ENCODE measurements around the gene PLXNC1. TPM values are rescaled to one million over a fixed set of nuclear protein-coding genes. Genes with fewer than 3 reads are reported as not detected.

Gene PLXNC1
- total and polyA plus RNA-seq, 2 of the 8 experiments (the other 6 are each of a cell fraction or from before 2014, with no cell fraction given): 0.83 to 2.0 TPM

GRCh38 chr12:94172973-94173372, 24.6 kb downstream of the PLXNC1 start:
- ChIA-PET POLR2A (ENCODE audit: partially characterized antibody) (no interaction called here), CTCF (ENCODE audit: partially characterized antibody) (interaction anchor here (0.7 to 2.2 kb wide), 12 partner anchors 10 to 343 kb away, joined by 3 to 7 read pairs (median 3); no protein-coding TSS in a partner anchor)
- Histone ChIP-seq H3K79me1 (ENCODE audit: low read depth, low read length) (no peaks in the 10 kb centered on the region), H3K23me2 (ENCODE audit: low read depth, low read length) (no peaks in the 10 kb centered on the region), H2AFZ (ENCODE audit: low read length) (no peak overlapping the region), H4K20me1 (replicated peaks in 1 of 2; ENCODE audit: control insufficient read depth in 1 of 2, insufficient read depth in 2 of 2, low read length in 2 of 2) (peaks cover 2 to 5% of the 10 kb centered on the region in 2 experiments), H3K4me3 (ENCODE audit: extremely low read depth in 1 of 4, insufficient read depth in 2 of 4, low read depth in 3 of 4, low read length in 4 of 4) (no peak overlapping the region), H4K8ac (ENCODE audit: extremely low read depth, insufficient read depth, low read length) (no peak overlapping the region), H3K79me2 (ENCODE audit: control insufficient read depth in 1 of 2, insufficient read depth in 2 of 2, low read length in 2 of 2) (no peaks in the 10 kb centered on the region), H4K5ac (ENCODE audit: insufficient read length, low read depth, low read length) (no peak overlapping the region), H3K9ac (replicated peaks in 1 of 4; ENCODE audit: extremely low read depth in 1 of 4, low read depth in 3 of 4, low read length in 3 of 4) (no peak overlapping the region), H2BK15ac (ENCODE audit: low read length) (no peak overlapping the region), H2BK12ac (ENCODE audit: low read depth, low read length) (no peak overlapping the region), H3K4me1 (replicated peaks in 1 of 4; ENCODE audit: control insufficient read depth in 3 of 4, insufficient read depth in 4 of 4, low read length in 3 of 4) (peaks cover 0 to 4% (median 1%) of the 10 kb centered on the region in 4 experiments; a peak in 2 of 7 replicates), H3K27me3 (replicated peaks in 1 of 4; ENCODE audit: control insufficient read depth in 3 of 4, extremely low read depth in 1 of 4, insufficient read depth in 3 of 4, low read length in 3 of 4) (peaks cover 56 to 83% (median 76%) of the 10 kb centered on the region in 4 experiments), H3K18ac (ENCODE audit: extremely low read depth, low read length) (no peak overlapping the region), H3K23ac (ENCODE audit: insufficient read length) (no peak overlapping the region), H2BK20ac (ENCODE audit: low read length) (no peak overlapping the region), H3K27ac (ENCODE audit: low read depth, low read length) (no peak overlapping the region), H2BK5ac (ENCODE audit: low read depth, low read length) (no peak overlapping the region), H3K4ac (replicated peaks; ENCODE audit: insufficient read length, low read depth, low read length) (no peak overlapping the region), H3K36me3 (ENCODE audit: control insufficient read depth in 2 of 4, insufficient read depth in 4 of 4, low read length in 3 of 4) (no peaks in the 10 kb centered on the region), H3K14ac (ENCODE audit: insufficient read length) (no peak overlapping the region), H3K56ac (replicated peaks; ENCODE audit: insufficient read length, low read depth, low read length) (no peak overlapping the region), H3K4me2 (ENCODE audit: insufficient read depth in 1 of 2, low read depth in 2 of 2, low read length in 2 of 2) (no peak overlapping the region), H2BK120ac (replicated peaks; ENCODE audit: low read depth, low read length) (no peak overlapping the region), H2AK5ac (ENCODE audit: low read depth, low read length) (no peak overlapping the region), H3K9me3 (ENCODE audit: insufficient read depth in 2 of 2, low read depth in 1 of 2, low read length in 1 of 2) (0 out of 4 replicates have a peak, but pooled peaks cover under 1% of the 10 kb centered on the region in 2 experiments), H4K91ac (replicated peaks; ENCODE audit: insufficient read length, low read length) (no peak overlapping the region)
- FAIRE-seq (no peak), DNase-seq (ENCODE audit: low read depth in 1 of 2, low spot score in 2 of 2) (no peak)
- TF ChIP-seq EZH2 (IDR thresholded peaks at IDR 0.05; ENCODE audit: low read depth, low read length, severe bottlenecking) (peak; percentile 9), HDAC2 (IDR thresholded peaks at IDR 0.05; ENCODE audit: borderline replicate concordance in 1 of 2, low read depth in 2 of 2, low read length in 2 of 2) (no peak), FOSL1 (IDR thresholded peaks at IDR 0.05; ENCODE audit: insufficient read depth, low read depth, low read length) (no peak), YY1 (IDR thresholded peaks at IDR 0.05; ENCODE audit: low read depth, low read length) (no peak), CTBP2 (IDR thresholded peaks at IDR 0.05; ENCODE audit: borderline replicate concordance, insufficient read depth, insufficient read length, low read length) (no peak), RBBP5 (IDR thresholded peaks at IDR 0.05; ENCODE audit: borderline replicate concordance, low read depth, low read length) (no peak)
- 89% methylated on average over 9 of the region's 9 CpGs; no CpG with 5 or more reads in 1 of the 2 experiments for WGBS, 2 experiments (ENCODE audit: extremely low coverage in 1 of 2, insufficient coverage in 1 of 2, insufficient read length in 1 of 2, insufficient replicate concordance in 2 of 2, low coverage in 1 of 2, low lambda C conversion rate in 2 of 2, missing lambda C conversion rate in 1 of 2)
